ENCODE data around the gene FRAS1.

DNA sequence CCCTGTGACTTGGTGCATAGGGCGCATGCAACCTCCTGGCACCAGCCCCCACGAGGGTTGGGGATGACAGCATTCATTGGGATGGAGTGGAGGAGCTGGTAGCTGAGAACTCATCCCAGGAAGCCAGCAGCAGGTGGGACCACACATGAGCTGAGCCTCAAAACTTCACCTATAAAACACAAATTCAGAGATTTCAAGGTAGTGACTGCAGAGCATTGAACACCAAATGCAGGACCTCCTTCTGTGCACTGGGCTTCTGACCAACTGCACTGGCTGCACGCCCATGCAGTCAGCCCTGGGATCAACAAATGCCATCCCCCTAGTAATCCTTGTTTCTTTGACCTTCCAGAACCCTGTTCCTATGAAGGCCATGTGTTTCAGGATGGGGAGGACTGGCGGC, 197.8 kb downstream of the FRAS1 start:
- TF ChIP-seq POLR2AphosphoS5 (IDR thresholded peaks at IDR 0.05): no peak
- TF ChIP-seq, protein P1, sequence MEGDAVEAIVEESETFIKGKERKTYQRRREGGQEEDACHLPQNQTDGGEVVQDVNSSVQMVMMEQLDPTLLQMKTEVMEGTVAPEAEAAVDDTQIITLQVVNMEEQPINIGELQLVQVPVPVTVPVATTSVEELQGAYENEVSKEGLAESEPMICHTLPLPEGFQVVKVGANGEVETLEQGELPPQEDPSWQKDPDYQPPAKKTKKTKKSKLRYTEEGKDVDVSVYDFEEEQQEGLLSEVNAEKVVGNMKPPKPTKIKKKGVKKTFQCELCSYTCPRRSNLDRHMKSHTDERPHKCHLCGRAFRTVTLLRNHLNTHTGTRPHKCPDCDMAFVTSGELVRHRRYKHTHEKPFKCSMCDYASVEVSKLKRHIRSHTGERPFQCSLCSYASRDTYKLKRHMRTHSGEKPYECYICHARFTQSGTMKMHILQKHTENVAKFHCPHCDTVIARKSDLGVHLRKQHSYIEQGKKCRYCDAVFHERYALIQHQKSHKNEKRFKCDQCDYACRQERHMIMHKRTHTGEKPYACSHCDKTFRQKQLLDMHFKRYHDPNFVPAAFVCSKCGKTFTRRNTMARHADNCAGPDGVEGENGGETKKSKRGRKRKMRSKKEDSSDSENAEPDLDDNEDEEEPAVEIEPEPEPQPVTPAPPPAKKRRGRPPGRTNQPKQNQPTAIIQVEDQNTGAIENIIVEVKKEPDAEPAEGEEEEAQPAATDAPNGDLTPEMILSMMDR (IDR thresholded peaks at IDR 0.05): no peak

All from breast epithelium (tissue), 3 donors.